Measurements from ENCODE around the gene BICDL2.

DNA sequence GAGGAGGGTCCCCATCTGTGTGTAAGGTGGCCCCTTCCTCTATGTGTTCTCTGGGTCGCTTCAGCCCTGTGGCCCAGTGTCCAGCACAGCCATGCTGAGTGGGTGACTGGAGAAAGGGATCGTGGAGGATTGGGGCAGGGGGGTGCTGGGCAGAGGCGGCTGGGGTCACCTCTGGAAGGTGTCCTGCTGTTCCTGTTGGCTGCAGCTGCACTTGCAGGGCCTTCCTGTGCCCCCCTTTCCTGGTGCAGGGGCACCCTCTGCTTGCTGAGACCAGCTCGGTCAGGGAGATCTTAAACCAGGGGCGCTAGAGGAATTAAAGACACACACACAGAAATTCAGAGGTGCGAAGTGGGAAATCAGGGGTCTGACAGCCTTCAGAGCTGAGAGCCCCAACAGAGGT lies 39.8 kb upstream of the BICDL2 start:
- TF ChIP-seq CTCF (IDR thresholded peaks at IDR 0.05) (no peak), EP300 (IDR thresholded peaks at IDR 0.05) (no peak)

Data from gastroesophageal sphincter (tissue), 3 donors.